Measurements from ENCODE around the gene TTC9C.
A peak's percentile ranks its signal among the peaks of the same experiment; 100 is the strongest.

GRCh38 chr11:62732830-62733229 is 4.5 kb downstream of the TTC9C start:
- TF ChIP-seq CTCF (optimal IDR thresholded peaks at IDR 0.05 in 1 of 3, IDR thresholded peaks at IDR 0.05 in 1 of 3, conservative IDR thresholded peaks at IDR 0.05 in 1 of 3; ENCODE audit: extremely low read depth in 1 of 3, insufficient read depth in 2 of 3, low read length in 3 of 3) (peak in 1 of 3 experiments; percentile 9), EZH2 (IDR thresholded peaks at IDR 0.05; ENCODE audit: low read length) (no peak)

Measured in keratinocyte (primary cell).